Suprapubic skin (tissue), 4 donors: ENCODE results near the gene RAB36. TPM values are rescaled to one million over a fixed set of nuclear protein-coding genes. Genes with fewer than 3 reads are reported as not detected.

Experiments used
- DNase-seq, 2 donors: peaks; one replicate each; pipeline ENCODE4 v3.0.0-alpha.2; 2019; ENCODE audit warnings: low spot score in 2 of 2
- H3K27ac ChIP-seq: fragments of 200-600 bp; sonication (generic); one replicate; pipeline ENCODE4 v1.5.1; 2019
- H3K27me3 ChIP-seq: fragments of 200-600 bp; sonication (generic); one replicate; pipeline ENCODE4 v1.5.1; 2019
- H3K36me3 ChIP-seq: fragments of 200-600 bp; sonication (generic); one replicate; pipeline ENCODE4 v1.5.1; 2019
- H3K4me1 ChIP-seq: fragments of 200-600 bp; sonication (generic); one replicate; pipeline ENCODE4 v1.5.1; 2019
- H3K4me3 ChIP-seq: fragments of 200-600 bp; sonication (generic); one replicate; pipeline ENCODE4 v1.5.1; 2019; ENCODE audit warnings: mild to moderate bottlenecking
- H3K9me3 ChIP-seq: fragments of 200-600 bp; sonication (generic); one replicate; pipeline ENCODE4 v1.5.1; 2019
- EP300 ChIP-seq: sonication (generic); formaldehyde crosslinking; IDR thresholded peaks from one replicate; pipeline ENCODE4 v1.6.1; 2017; ENCODE audit warnings: antibody characterized with exemption
- POLR2A ChIP-seq, 2 donors: fragments of 450-650 bp; IDR thresholded peaks; one replicate each; pipeline ENCODE4 v1.6.1; 2017; ENCODE audit warnings: antibody characterized with exemption in 2 of 2, mild to moderate bottlenecking in 2 of 2, moderate library complexity in 2 of 2
- POLR2AphosphoS5 ChIP-seq, 3 donors: sonication (generic); formaldehyde crosslinking; IDR thresholded peaks; one replicate each; pipeline ENCODE4 v1.6.1; 2017; ENCODE audit warnings: antibody characterized with exemption in 3 of 3
- WGBS: methylation state at CpG from one replicate; pipeline ENCODE4 v1.1.5; 2018; 5-methylcytosine and 5-hydroxymethylcytosine counted together
- total RNA-seq, 4 donors: library from RNA; depleted of rRNA; stranded (reverse); fragments of >200 nt; gene quantifications; one replicate each; pipeline ENCODE4 v1.1.0, GENCODE V29; 2016
- TF ChIP-seq, protein P1 (sequence below), 2 donors: fragments of 200-600 bp in 1 of 2; fragments of 450-650 bp in 1 of 2; sonication (generic) in 1 of 2; IDR thresholded peaks; one replicate each; pipeline ENCODE4 v1.5.1; 2016 to 2019; ENCODE audit warnings: antibody characterized with exemption in 2 of 2, mild to moderate bottlenecking in 1 of 2, moderate library complexity in 1 of 2

RAB36 gene
- total RNA-seq, 4 donors from 2014 or later, result 1.7 to 3.1 (median 2.9) TPM

DNA sequence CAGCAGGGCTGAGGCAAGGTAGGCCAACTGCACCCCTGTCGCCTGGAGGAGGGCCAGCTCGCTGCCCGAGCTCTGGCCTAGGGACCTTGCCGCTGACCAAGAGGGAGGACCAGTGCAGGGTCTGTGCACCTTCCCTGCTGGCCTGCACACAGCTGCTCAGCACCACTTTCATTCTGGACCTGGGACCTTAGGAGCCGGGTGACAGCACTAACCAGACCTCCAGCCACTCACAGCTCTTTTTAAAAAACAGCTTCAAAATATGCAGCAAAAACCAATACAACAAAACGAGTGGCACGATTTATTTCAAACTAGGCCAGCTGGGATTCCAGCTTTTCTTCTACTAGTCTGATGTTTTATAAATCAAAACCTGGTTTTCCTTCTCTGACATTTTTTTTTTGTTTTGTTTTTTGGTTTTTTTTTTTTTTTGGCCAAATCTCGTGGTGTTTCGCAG lies 21.4 kb upstream of the RAB36 start:
- H3K9me3 ChIP-seq, result no peaks in the 10 kb centered on the region
- no peaks in the 10 kb centered on the region for H3K27me3 ChIP-seq
- H3K36me3 ChIP-seq, result no peaks in the 10 kb centered on the region
- TF ChIP-seq POLR2AphosphoS5 (IDR thresholded peaks at IDR 0.05) (no peak), POLR2A (IDR thresholded peaks at IDR 0.05) (no peak), EP300 (no peak)
- TF ChIP-seq, protein P1, sequence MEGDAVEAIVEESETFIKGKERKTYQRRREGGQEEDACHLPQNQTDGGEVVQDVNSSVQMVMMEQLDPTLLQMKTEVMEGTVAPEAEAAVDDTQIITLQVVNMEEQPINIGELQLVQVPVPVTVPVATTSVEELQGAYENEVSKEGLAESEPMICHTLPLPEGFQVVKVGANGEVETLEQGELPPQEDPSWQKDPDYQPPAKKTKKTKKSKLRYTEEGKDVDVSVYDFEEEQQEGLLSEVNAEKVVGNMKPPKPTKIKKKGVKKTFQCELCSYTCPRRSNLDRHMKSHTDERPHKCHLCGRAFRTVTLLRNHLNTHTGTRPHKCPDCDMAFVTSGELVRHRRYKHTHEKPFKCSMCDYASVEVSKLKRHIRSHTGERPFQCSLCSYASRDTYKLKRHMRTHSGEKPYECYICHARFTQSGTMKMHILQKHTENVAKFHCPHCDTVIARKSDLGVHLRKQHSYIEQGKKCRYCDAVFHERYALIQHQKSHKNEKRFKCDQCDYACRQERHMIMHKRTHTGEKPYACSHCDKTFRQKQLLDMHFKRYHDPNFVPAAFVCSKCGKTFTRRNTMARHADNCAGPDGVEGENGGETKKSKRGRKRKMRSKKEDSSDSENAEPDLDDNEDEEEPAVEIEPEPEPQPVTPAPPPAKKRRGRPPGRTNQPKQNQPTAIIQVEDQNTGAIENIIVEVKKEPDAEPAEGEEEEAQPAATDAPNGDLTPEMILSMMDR (IDR thresholded peaks at IDR 0.05), result no peak
- 83% methylated on average over 5 of the region's 9 CpGs for WGBS
- H3K4me1 ChIP-seq, result peaks cover 2% of the 10 kb centered on the region
- no peak overlapping the region for H3K4me3 ChIP-seq
- no peak overlapping the region for H3K27ac ChIP-seq
- no peak for DNase-seq

DNA sequence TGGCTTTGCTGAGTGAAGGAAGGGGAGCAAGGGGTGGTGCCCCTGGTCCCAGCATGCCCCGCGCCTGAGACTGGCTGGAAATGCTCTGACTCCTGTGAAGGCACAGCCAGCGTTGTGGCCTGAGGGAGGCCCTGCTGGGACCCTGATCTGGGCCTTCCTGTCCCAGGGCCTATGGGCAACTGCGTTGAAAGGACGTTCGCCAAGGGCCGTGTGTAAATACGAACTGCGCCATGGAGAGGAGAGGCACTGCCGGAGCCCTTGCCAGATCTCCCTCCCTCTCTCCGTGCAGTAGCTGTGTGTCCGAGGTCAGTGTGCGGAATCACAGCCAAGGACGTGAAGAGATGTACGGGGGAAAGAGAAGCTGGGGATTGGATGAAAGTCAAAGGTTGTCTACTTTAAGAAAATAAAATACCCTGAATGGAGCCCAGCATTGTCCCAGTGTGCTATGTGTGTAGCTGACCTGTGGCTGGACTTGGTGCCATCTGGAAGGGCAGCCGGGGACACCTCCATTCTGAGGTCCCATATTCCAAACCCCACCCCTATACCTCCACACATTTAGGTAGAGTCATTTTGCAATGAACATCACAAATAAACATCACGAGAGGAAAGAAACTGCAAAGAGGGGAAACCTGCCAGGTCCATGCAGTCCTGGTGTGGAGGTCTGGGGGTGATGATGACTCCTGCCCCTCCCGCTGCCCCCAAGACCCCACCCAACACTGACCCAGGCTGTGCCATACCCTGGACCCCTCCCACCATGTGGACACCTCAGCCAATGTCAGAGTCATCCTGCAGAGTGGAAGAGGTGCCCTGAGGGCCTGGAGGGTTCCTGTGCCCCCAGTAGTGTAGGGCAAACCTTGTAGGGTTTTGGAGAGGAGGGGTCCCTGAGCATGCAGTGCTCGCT lies 20.4 kb upstream of the RAB36 start:
- peaks cover 2% of the 10 kb centered on the region for H3K4me1 ChIP-seq
- no peaks in the 10 kb centered on the region for H3K27me3 ChIP-seq
- no peak for DNase-seq
- H3K27ac ChIP-seq, result no peak overlapping the region
- TF ChIP-seq POLR2AphosphoS5 (IDR thresholded peaks at IDR 0.05), result no peak
- TF ChIP-seq, protein P1 (IDR thresholded peaks at IDR 0.05), result no peak
- TF ChIP-seq EP300, result no peak
- no peak for TF ChIP-seq POLR2A (IDR thresholded peaks at IDR 0.05)
- WGBS, result 66% methylated on average over 19 of the region's 19 CpGs
- H3K36me3 ChIP-seq, result no peaks in the 10 kb centered on the region
- H3K9me3 ChIP-seq, result no peaks in the 10 kb centered on the region
- no peak overlapping the region for H3K4me3 ChIP-seq

DNA sequence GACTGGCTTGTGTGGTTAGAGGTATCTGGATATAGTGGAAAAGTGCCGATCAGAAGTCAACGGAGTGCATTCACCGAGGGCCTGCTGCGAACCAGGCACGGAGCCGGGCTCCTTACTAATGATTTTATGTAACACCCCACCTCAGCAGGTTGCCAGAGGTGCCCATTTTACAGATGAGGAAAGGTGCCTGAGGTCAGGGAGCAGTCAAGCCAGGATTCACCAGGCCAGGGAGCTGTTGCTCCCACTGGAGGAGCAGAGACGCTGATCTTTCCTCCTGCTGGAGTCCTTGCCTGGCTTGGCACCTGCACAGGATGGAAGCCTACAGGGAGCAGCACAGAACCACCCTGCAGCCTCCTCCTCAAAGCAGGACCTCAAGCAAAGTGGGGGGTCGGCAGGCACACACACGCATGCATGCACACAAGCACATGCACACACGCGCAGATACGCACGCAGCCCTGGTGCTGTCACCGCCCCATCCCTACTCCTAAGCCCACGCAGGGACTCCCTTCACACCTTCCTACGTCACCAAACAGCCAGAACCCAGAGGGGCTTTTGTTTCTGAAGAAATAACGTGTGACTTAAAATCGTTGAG lies 19.7 kb upstream of the RAB36 start:
- H3K4me1 ChIP-seq, result peaks cover 2% of the 10 kb centered on the region
- H3K27ac ChIP-seq, result no peak overlapping the region
- no peaks in the 10 kb centered on the region for H3K36me3 ChIP-seq
- TF ChIP-seq POLR2A (IDR thresholded peaks at IDR 0.05) (no peak), POLR2AphosphoS5 (IDR thresholded peaks at IDR 0.05) (no peak), EP300 (no peak)
- TF ChIP-seq, protein P1 (IDR thresholded peaks at IDR 0.05), result no peak
- no peaks in the 10 kb centered on the region for H3K27me3 ChIP-seq
- no peak overlapping the region for H3K4me3 ChIP-seq
- no peaks in the 10 kb centered on the region for H3K9me3 ChIP-seq
- DNase-seq, result no peak
- 91% methylated on average over 18 of the region's 18 CpGs for WGBS

DNA sequence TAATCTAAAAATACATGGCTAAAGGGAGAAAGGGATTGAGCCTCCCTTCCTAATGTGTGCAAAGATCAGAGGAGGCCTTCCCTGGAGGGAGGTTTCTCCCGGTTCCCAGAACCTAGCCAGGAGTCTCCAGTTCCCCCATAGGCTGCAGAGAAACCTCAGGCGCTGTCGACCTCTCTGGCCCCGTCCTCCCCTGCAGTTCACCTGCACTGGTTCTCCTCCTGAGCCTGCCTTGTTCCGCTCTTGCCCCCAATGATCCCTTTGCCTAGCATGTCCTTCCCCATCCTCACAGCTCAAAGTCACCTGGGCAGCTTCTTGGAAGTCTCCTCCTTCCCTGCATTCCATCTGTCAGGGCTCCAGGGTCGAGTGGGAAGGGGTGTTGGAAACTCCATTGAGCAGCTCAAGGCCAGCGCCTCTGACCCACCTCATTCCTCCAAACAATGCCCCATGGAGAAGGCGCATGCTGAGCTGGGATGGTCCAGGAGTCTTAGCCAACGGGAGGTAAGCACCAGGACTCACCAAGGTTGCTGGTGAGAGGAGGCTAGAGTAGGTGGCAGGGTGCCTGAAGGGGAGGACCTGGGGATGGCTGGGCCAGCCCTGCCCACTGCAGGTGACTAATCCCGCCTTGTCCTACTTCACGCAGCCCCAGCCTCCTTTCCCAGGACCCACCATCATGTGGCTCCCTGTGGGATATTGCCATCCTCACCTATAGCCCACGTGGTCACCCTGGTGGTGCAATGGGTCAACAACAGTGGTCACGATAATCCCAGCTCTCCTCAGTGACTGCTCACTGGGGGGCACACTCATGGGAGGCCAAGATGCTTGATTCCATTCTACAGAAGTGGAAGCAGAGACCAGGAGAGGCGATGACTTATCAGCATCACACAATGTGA lies 18.9 kb upstream of the RAB36 start:
- no peak for DNase-seq
- H3K4me1 ChIP-seq, result peaks cover 2% of the 10 kb centered on the region
- 83% methylated on average over 12 of the region's 14 CpGs for WGBS
- TF ChIP-seq, protein P1 (IDR thresholded peaks at IDR 0.05), result no peak
- no peak for TF ChIP-seq POLR2AphosphoS5 (IDR thresholded peaks at IDR 0.05)
- no peak for TF ChIP-seq EP300
- TF ChIP-seq POLR2A (IDR thresholded peaks at IDR 0.05), result no peak
- no peak overlapping the region for H3K4me3 ChIP-seq
- no peaks in the 10 kb centered on the region for H3K36me3 ChIP-seq
- no peaks in the 10 kb centered on the region for H3K9me3 ChIP-seq
- H3K27me3 ChIP-seq, result no peaks in the 10 kb centered on the region
- no peak overlapping the region for H3K27ac ChIP-seq
